GM19452 (cell line): ENCODE results near the gene SCRG1.

ENCODE experiments used
- ATAC-seq: cut with Tn5 transposase; IDR thresholded peaks from one replicate; pipeline ENCODE4 v1.9.1; 2021; ENCODE audit not compliant: unreplicated experiment

The SCRG1 gene

GRCh38 chr4:173411106-173411693, 12.3 kb upstream of the SCRG1 start:
- no peak for ATAC-seq

GRCh38 chr4:173410079-173410478, 11.2 kb upstream of the SCRG1 start:
- ATAC-seq: no peak

GRCh38 chr4:173405840-173406606, 7.1 kb upstream of the SCRG1 start:
- peak; percentile 71 for ATAC-seq

- ATAC-seq: no peak
Observed at GRCh38 chr4:173404296-173404865, 5.5 kb upstream of the SCRG1 start.

GRCh38 chr4:173403051-173403450, 4.1 kb upstream of the SCRG1 start:
- ATAC-seq: no peak

- no peak for ATAC-seq
Observed at GRCh38 chr4:173401063-173401462, 2.1 kb upstream of the SCRG1 start.

GRCh38 chr4:173398220-173398619, 696 bp downstream of the SCRG1 start:
- ATAC-seq: no peak

- no peak for ATAC-seq
Observed at GRCh38 chr4:173397604-173398003, 1.3 kb downstream of the SCRG1 start.

- ATAC-seq: no peak
Observed at GRCh38 chr4:173391701-173392100, 7.2 kb downstream of the SCRG1 start.

GRCh38 chr4:173386751-173387150, 12.2 kb downstream of the SCRG1 start:
- no peak for ATAC-seq

GRCh38 chr4:173382349-173382748, 16.6 kb downstream of the SCRG1 start:
- ATAC-seq: no peak

- no peak for ATAC-seq
Observed at GRCh38 chr4:173381610-173382009, 17.3 kb downstream of the SCRG1 start.

- ATAC-seq: peak; percentile 61
Observed at GRCh38 chr4:173380987-173381386, 17.9 kb downstream of the SCRG1 start.

GRCh38 chr4:173379929-173380328, 19.0 kb downstream of the SCRG1 start:
- ATAC-seq: no peak

GRCh38 chr4:173374588-173374987, 24.3 kb downstream of the SCRG1 start:
- ATAC-seq: no peak

GRCh38 chr4:173371292-173372192, 27.4 kb downstream of the SCRG1 start:
- ATAC-seq: peak; percentile 20

- ATAC-seq: peak; percentile 66
Observed at GRCh38 chr4:173370477-173371291, 28.2 kb downstream of the SCRG1 start, which contains the start of gene SAP30. Gene SAP30 (plus strand): TSS chr4:173370954. CDS start chr4:173371183, 229 bp downstream.

GRCh38 chr4:173370130-173370476, 28.8 kb downstream of the SCRG1 start:
- peak; percentile 7 for ATAC-seq

- ATAC-seq: no peak
Observed at GRCh38 chr4:173367946-173368345, 31.0 kb downstream of the SCRG1 start.

- no peak for ATAC-seq
Observed at GRCh38 chr4:173367285-173367684, 31.6 kb downstream of the SCRG1 start.
